HL-60/S4 treated with retinoic acid at 250 ng/mL for 4 days and 3 days (cell line): ENCODE measurements around the gene HYDIN.
"Not testable (repeated sequence)": the region's sequence is repeated elsewhere in the genome, so short reads cannot be mapped to it uniquely, and the experiment has no call there.

ENCODE experiments used
- in situ Hi-C: fragments of 300-500 bp; cut with MboI; formaldehyde crosslinking; loops from 2 replicates; pipeline ENCODE4 v1.7.0; 2022; ENCODE audit warnings: low sequenced_read_pairs

Gene HYDIN

DNA sequence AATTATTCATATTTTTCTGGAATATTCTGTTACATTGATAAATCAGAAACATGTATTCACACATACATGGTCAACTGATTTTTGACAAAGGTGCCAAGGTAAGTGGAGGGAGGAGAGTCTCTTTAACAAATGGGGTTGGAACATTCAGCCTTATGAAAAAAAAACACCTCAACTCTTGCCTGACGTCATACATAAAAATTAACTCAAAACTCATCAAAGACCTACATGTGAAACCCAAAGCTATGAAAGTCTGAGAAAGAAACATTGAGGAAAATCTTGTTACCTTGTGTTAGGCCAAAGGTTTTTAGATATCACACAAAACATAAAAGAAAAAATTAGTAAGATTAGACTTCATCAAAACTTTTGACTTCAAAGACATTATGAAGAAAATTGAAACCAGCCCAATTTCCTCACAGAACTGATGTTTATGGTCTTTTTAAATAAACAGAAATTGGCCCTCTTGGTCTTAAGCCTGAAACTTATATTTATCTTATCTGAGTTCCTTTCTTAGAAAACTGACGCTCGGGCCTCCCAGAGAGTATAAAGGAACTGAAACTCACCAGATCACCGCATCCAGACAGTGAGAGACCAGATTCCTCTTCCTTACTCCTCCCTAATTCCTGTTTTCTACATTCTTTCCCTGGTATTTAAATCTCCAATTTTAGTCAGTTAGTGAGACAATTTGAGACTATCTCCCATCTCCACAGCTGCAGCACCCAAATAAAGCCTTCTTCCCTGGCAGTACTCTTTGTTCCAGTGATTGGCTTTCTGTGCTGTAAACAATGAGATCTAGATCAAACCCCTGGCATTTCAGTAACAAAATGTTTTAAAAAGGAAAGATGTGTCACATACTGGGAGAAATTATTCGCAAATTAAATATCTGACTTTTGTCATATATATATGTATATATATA is 4.0 kb downstream of the HYDIN start:
- in situ Hi-C loops, result no loop called here

DNA sequence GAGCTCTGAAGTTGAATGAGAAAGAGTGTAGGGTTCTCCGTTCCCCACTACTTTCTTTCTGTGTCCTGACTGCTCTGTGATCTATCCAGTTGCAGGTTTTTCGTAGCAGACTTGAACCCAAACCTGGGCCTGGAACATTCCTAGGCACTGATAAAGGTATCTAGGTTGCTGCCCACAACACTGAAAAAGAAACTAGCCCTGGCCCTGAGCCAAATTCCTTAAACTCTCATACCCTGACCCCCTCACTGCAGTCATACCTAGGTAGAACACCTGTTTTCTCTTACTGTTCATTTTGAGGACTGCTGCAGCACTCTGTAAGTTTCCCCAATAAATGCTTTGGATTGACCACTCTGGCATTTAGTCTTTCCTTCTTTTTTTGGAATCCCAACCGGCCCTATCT is 5.4 kb downstream of the HYDIN start:
- in situ Hi-C loops, result no loop called here

DNA sequence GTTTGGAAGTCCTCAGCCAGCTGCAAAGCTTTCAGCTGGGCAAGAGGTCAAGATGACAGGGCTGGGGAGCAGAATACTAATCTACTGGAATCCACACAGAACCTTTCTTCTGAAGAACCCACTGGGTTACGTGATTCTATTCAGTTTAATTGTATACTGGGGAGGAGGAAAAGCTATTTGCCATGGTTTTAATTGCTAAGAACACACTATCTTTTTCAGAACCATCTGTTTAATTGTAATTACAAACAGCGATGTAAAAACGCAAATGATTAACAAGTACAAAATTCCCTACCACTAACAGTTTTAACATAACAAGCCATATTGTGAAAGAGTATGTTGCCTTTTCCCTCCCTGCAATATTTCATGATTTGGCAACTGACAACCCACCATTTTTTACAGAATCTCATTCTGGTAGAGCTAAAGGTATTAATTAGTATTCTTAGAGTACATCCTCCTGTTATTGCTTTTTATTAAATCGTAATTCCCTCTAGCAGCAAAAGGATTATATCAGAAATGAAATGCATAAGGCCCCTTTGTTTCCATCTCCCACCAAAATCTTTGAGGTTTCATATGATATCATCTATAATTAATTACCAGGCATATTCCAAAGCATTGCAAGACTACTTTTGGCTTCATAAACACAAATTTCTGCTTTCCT is 12.1 kb downstream of the HYDIN start:
- in situ Hi-C loops, result no loop called here

DNA sequence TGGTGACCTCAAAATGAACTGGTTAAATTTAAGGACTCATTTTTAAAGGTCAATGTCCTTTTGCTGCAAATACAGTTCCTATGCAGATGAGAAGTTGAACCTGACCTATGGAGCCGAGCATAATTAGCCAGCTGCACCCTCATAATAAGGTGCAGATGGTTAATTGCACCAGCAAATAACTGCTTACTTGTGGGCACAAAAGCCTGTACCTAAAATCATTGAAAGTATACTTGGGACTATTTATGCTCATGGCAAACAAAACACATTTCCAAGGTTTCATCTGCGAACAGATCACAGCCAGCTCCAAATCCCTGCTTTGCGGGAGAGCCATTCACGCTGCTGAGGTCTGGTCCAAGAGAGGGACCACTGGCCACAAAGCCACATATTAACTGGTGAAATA is 13.0 kb downstream of the HYDIN start:
- in situ Hi-C loops, result no loop called here

DNA sequence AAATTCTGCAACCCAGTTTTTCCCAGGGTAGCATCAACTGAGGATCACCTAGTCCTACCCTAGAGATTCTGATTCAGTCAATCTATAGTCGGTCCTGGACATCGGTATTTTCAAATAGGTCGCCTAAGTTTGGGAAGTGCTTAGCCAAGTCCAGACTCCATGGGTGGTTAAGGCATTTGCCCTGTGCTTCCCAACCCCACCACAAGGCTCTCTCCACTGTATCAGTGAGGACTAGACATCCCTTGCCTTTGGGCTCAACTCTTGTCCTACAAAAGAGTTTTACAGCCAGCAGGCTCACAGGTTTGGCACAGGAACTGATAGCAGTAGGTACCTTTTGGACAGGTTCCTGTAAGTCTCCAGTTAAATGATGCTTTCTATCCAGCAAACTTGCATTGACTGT is 13.8 kb downstream of the HYDIN start:
- in situ Hi-C loops, result no loop called here

DNA sequence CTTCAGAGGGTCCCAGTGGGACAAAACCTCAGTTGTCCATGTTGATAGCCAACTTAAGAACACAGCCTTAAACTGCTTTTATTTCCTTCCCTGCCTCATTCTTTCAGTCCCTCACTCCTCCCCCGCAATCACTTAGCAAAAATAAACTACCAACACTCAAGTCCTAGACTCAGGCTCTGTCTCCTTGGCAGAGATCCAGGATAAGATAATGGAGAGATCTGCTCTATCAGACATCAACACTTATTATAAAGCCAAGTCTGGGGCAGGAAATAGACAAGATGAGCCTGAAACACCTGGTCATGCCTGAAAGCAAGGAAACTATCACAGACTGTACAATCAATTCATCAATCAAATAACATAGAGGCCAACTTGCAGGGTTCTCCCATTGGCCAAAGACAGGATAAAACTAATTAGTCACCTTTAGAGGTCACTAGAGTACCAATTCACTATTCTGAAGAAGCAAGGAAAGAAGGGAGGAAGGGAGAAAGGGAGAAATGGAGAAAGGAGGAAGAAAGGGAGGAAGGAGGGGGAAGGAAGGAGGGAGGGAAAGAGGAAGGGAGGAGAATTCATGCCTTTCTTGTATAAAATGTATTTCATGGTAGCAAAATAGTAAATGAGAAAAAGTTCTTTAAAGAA is 15.7 kb downstream of the HYDIN start:
- in situ Hi-C loops, result no loop called here

DNA sequence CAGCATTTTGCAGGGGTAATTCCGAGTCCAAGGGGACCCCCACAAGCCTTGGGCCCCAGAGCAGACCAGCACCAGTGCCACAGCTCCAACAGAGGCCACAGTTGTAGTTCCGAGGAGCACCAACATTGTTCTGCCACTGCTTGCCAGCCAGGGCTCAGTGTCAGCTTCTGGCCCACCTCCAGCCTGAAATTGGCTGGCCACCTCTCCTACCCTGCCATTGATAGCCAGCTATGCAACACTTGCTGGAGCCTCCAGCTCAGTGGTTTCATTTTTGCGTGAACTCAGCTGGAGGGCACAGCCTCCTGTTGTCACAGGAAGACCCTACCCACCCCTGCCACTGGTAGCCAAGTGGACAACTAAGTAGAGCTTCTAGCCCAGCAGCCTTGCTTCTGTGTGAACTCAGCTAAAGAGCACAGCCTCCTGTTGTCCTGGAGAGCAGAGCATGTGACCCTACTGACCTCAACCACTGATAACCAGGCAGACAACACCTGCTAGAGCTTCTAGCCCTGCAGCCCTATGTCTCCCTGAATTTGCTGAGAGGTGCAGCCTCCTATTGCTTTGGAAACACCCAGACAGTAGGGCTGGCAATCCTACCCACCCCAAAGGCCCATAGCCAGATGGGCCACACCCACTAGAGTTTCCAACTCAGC is 24.9 kb downstream of the HYDIN start:
- in situ Hi-C loops, result no loop called here

DNA sequence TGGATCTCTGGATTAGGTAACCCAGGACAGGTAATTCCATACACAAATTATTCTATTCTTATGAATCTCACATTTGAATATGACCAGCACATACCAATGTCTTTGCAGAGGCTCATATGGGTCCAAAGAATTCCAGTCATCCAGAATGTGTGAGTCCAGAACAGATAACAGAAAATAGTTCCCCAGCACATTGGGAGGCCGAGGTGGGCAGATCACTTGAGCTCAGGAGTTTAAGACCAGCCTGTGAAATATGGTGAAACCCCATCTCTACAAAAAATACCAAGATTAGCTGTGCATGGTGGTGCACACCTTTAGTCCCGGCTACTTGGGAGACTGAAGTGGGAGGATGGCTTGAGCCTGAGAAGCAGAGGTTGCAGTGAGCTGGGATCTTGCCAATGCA is 26.9 kb downstream of the HYDIN start:
- in situ Hi-C loops, result no loop called here

DNA sequence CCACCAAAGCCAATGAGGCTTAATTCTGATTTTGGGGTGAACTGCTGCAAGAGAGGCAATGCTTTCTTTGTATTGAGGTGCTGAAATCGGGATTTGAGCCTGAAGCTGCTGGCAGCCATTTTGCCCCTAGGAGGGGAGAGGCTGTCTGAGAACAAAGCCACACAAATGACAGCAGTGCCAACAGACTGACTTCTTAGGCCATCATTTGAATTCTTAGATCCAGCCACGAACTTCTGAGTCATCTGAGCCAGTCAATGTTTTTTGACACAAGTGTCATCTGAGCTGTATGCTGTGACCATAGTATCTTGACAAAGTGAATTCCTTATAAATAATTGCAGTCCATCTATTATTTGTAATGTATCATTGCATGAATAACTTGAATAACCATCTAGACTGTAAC is 29.0 kb downstream of the HYDIN start:
- in situ Hi-C loops, result no loop called here

DNA sequence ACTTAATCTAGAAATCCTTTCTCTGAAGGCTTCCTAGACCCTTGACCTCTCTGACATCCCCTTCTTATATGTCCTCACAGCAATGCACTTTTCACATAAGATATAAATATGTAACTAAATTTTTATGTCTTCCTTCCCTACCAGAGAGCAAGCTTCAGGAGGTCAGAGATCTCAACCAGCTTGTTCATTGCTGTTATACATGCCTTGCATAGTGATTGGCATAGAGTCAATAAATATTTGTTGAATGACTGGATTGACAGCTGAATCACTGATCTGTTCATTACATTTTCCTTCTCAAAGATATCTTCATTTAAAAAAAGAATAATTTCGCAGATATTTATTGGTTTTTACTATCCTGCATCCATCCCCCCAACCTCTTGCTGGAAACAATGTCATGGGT is 29.5 kb downstream of the HYDIN start:
- in situ Hi-C loops, result no loop called here

DNA sequence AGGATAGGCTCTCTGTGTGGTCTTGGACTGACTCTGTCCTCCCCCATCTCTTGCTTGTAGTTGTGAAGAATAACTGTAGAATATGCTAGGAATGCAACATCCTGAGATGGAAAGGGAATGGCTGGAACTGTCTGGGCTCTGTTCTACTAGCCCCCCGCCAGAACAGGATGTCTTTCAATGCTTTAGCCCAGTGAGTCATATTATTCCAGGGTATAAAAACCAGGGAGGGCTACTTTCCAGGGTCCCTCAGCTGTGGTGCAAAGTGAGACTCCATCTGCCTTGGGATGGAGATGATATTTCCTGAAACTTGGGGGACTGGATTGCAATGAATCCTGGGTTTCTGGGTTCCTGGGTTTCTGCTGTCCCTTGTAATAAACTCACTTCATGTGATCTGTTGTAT is 32.1 kb downstream of the HYDIN start:
- in situ Hi-C loops, result no loop called here

DNA sequence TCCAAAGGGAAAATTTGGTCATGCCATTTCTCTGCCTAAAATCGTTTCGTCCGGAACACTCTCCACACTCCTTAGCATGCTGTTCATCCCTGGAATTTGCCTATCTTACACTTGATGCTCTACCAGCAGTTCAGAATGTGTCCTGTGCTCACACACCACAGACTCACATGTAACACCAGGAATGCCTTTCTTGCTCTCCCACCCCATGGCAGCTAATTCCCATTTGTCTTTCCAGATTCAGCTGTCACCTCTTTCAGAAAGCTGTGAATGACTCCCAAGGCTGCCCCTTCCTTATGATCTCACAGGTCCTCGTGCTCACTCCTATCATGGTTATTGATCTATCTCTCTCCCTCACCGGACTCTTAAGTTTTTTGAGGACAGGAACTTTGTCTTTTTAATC is 38.1 kb downstream of the HYDIN start:
- in situ Hi-C loops, result no loop called here

DNA sequence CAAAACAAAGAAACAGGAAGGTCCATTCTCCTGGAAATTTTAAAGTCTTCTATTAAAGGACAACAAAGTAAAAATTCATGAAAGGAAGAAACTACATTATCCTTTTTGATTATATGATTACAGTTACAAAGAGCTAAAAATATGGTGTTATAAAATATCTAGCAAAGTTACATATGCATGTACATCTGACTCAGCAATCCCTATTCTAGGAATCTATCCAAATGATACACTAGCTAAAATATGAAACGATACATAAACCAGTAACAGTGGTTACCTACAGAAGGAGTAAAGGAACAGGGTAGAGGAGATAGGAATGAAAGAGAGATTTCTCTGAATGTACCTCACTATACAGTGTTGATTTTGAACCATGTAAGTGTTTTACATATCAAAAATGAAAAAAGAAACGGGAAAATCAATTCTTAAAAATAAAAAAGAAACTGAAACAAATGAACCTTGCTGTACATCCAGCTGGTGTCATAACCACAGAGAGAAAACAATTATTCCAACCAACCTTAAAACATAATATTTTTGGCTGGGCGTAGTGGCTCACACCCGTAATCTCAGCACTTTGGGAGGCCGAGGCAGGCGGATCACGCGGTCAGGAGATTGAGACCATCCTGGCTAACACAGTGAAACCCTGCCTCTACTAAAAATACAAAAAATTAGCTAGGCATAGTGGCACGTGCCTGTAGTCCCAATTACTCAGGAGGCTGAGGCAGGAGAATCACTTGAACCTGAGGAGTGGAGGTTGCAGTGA is 41.4 kb downstream of the HYDIN start:
- in situ Hi-C loops, result no loop called here

DNA sequence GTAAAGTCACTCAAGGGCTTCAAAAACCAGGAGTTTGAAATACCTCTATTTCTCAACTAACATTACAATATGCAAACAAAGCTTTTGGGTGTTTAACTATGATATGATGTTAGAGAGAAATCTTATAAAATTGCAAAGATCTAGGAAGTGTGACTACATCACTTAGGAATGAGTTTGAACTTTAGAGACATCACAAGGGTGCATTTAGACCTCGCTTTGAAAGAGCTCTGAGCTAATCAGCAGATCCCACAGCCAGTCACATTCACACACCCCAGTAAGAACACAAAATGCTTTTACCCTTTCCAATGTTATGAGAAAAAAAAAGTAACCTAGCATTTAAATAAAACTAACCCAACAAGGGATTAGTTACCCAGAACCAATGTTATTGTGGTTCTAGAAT is 45.2 kb downstream of the HYDIN start:
- in situ Hi-C loops, result no loop called here

DNA sequence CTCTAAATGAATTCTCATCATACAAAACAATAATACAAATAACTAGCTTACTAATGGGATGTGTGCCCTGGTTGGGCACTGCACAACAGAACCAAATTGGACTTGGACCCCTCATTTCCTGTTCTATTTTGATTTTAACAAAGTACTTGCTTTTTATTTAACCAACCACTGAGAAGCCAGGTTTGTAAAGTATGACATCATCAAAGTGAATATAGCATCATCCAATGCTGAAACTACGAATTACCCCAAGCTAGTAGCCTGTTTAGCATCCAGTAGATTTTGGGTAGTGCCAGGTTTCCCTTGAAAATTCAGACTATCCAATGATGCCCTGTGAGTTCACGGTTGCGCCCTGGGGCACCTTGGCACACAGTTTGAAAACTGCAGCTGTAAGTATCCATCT is 51.0 kb downstream of the HYDIN start:
- in situ Hi-C loops, result no loop called here

DNA sequence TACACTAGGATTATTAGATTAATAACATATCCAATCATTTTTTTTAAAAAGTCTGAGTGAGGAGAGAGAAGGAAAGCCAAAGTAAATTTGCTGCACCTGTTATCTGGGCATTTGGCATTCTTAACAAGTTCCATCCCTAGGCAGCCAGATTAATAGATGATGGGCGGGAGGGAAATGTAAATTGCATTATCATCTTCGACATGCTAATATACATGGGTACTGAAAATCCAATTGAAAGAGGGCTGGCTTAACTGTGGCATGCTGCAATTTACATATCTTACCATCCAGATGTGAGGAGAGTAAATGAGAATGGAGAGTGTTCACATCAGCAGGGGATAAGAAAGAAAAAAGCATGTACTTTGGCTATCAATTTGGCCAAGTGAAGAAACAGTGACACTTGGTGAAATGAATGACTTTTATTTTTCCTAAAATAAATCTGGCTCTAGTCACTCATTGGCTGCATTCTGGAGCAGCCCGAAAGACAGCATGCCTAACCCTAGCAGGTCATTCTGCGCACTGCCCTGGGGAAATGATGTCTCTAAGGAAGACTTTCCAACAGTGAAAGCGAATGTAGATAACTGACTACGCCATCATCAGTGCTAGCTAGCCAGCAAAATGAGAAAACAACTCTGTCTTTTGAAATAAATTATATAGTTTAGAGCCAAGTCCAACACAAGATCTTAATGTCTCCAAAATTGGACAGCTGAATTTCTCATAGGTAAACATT is 57.9 kb downstream of the HYDIN start:
- in situ Hi-C loops, result no loop called here

DNA sequence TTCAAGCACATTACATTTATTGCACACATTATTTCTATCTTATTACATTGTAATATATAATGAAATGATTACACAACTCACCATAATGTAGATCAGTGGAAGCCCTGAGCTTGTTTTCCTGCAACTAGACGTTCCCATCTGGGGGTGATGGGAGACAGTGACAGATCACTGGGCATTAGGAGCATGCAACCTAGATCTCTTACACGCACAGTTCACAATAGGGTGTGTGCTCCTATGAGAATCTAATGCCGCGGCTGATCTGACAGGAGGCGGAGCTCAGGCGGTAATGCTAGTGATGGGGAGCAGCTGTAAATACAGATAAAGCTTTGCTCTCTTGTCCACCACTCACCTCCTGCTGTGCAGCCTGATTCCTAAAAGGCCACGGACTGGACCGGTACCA is 69.5 kb downstream of the HYDIN start:
- in situ Hi-C loops, result not testable (repeated sequence)

DNA sequence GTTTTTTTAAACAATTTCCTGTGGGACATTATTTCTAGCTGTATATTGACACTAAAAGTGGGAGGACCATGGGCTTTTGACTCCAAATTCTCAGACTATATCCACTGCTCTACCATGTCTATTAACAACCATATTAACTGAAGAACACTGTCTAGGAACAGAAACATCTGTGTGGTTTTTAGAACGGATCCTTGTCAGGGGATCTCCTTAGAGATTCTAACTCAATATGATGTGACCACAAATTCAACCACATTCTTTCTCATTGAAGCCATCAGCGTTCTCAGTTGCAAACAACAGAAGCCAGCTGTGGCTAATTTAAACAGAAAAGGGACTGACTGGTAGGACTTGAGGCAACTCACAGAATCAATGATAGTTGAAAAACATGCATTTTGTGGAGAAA is 73.2 kb downstream of the HYDIN start:
- in situ Hi-C loops, result not testable (repeated sequence)

DNA sequence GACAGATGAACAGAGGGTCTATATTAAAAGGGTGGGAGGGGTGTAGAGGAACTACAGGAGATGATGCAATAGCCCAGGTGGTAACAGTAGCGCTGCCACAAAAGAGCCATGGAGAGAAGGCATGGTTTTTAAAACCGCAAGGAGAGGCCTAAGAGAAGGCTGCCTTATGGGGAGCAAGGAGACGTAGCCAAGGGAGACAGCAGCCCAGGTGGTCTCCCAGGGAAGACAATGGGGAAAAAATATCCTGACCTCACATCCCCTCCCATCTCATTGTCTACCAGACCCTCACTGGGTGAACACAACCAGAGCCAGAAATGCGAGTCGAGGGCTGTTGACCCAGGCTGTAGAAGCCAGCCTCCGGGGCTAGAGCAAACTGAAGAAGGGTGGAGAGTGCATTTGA is 77.2 kb downstream of the HYDIN start:
- in situ Hi-C loops, result not testable (repeated sequence)

DNA sequence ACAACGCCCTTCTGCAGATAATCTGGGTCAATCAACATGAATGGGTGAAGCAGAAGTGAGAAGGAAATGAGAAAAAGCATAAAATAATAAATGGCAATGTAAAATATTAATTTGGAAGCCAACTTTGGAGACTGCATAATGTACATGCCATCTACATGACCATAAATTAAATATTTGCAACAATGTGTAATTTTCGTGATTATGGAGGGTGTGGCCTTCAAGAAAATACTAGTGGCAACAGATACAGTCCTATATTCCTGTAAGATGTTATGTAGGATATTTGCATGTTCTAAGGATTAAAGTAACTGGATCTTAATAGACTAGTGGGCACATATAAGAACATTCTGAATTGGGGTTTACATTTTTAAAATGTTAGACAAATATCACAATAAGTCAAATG is 78.9 kb downstream of the HYDIN start:
- in situ Hi-C loops, result not testable (repeated sequence)
